ENCODE measurements around the gene ARF6. TPM values are rescaled to one million over a fixed set of nuclear protein-coding genes. Genes with fewer than 3 reads are reported as not detected.

The ARF6 gene
- total RNA-seq, 1 experiment from 2014 or later = 63.2 TPM

GRCh38 chr14:49939884-49940510 is 47.1 kb downstream of the ARF6 start:
- no TSS peak for BruUV-seq (replicated peaks)
- ATAC-seq (no peak), DNase-seq (ENCODE audit: low read depth, low spot score) (no peak)
- no peaks in the 10 kb centered on the region for H3K27me3 ChIP-seq (ENCODE audit: control insufficient read depth, insufficient read depth, low read length)
- no peaks in the 10 kb centered on the region for H3K9me3 ChIP-seq (ENCODE audit: control insufficient read depth, insufficient read depth, low read depth, low read length)
- ChIA-PET POLR2A (no interaction called here), CTCF (no interaction called here)
- no peaks in the 10 kb centered on the region for H3K36me3 ChIP-seq (ENCODE audit: control insufficient read depth, insufficient read depth, low read length)
- peak overlapping the region; percentile 66; the same call in 1 of the 2 replicates for H3K27ac ChIP-seq (ENCODE audit: low read length)
- H3K4me1 ChIP-seq (ENCODE audit: control insufficient read depth, insufficient read depth, low read length) = peaks cover under 1% of the 10 kb centered on the region
- H3K4me3 ChIP-seq (ENCODE audit: low read depth in 2 of 2, low read length in 2 of 2) = no peak overlapping the region
- intact Hi-C loops (cut with micrococcal nuclease; ENCODE audit: unreplicated experiment) (loop anchor here (10.0 kb wide), 1 partner anchor 45 kb away; the partner anchor contains the start of gene ARF6), in situ Hi-C loops (cut with HindIII; ENCODE audit: low pct_unique_long_range_greater_than_20kb, low sequenced_read_pairs) (no loop called here)
- no peak for TF ChIP-seq POLR2AphosphoS5 (IDR thresholded peaks at IDR 0.05; ENCODE audit: low read depth, low read length)
- TF ChIP-seq TCF7L2 (IDR thresholded peaks at IDR 0.05; ENCODE audit: low read depth, low read length) = no peak
- no peak for TF ChIP-seq REST (IDR thresholded peaks at IDR 0.05; ENCODE audit: insufficient read depth in 1 of 2, low read depth in 2 of 2, low read length in 1 of 2)
- no peak for TF ChIP-seq CTCF (IDR thresholded peaks at IDR 0.05)
- TF ChIP-seq SIN3A (IDR thresholded peaks at IDR 0.05; ENCODE audit: borderline replicate concordance, insufficient read depth, low read depth, low read length) = no peak

GRCh38 chr14:49940808-49941421 is 48.0 kb downstream of the ARF6 start:
- Histone ChIP-seq H3K9me3 (ENCODE audit: control insufficient read depth, insufficient read depth, low read depth, low read length) (no peaks in the 10 kb centered on the region), H3K4me3 (ENCODE audit: low read depth in 2 of 2, low read length in 2 of 2) (no peak overlapping the region), H3K27ac (ENCODE audit: low read length) (peak overlapping the region; percentile 66; the same call in 1 of the 2 replicates), H3K27me3 (ENCODE audit: control insufficient read depth, insufficient read depth, low read length) (no peaks in the 10 kb centered on the region), H3K36me3 (ENCODE audit: control insufficient read depth, insufficient read depth, low read length) (no peaks in the 10 kb centered on the region), H3K4me1 (ENCODE audit: control insufficient read depth, insufficient read depth, low read length) (peaks cover 10% of the 10 kb centered on the region)
- ChIA-PET CTCF (interaction anchor here (0.6 kb wide), 2 partner anchors 15 to 38 kb away, joined by 3 to 6 read pairs; no protein-coding TSS in a partner anchor), POLR2A (no interaction called here)
- in situ Hi-C loops (cut with HindIII; ENCODE audit: low pct_unique_long_range_greater_than_20kb, low sequenced_read_pairs) = no loop called here
- BruUV-seq (replicated peaks) = no TSS peak
- TF ChIP-seq REST (IDR thresholded peaks at IDR 0.05; ENCODE audit: insufficient read depth in 1 of 2, low read depth in 2 of 2, low read length in 1 of 2) (no peak), TCF7L2 (IDR thresholded peaks at IDR 0.05; ENCODE audit: low read depth, low read length) (no peak), SIN3A (IDR thresholded peaks at IDR 0.05; ENCODE audit: borderline replicate concordance, insufficient read depth, low read depth, low read length) (no peak), POLR2AphosphoS5 (IDR thresholded peaks at IDR 0.05; ENCODE audit: low read depth, low read length) (no peak), CTCF (IDR thresholded peaks at IDR 0.05) (no peak)
- intact Hi-C loops (cut with micrococcal nuclease; ENCODE audit: unreplicated experiment) = loop anchor here (10.0 kb wide), 1 partner anchor 46 kb away; the partner anchor contains the start of gene ARF6
- DNase-seq (ENCODE audit: low read depth, low spot score) (no peak), ATAC-seq (no peak)

Data from Panc1 (cell line).